HUES6 (cell line): ENCODE measurements around the gene EPHA4.

Experiments
- H3K27ac ChIP-seq: 2 replicates; pipeline ENCODE4 v1.7.0; 2013; ENCODE audit warnings: low read depth, mild to moderate bottlenecking, low read length, inconsistent platforms
- H3K27me3 ChIP-seq: 2 replicates; pipeline ENCODE4 v1.6.1; 2013; ENCODE audit warnings: low read length; ENCODE audit not compliant: control insufficient read depth, insufficient read depth
- H3K36me3 ChIP-seq: 2 replicates; pipeline ENCODE4 v1.6.1; 2013; ENCODE audit warnings: low read length; ENCODE audit not compliant: control insufficient read depth, insufficient read depth
- H3K4me1 ChIP-seq: 2 replicates; pipeline ENCODE4 v1.6.1; 2013; ENCODE audit warnings: low read length; ENCODE audit not compliant: control insufficient read depth, insufficient read depth
- H3K4me3 ChIP-seq: 2 replicates; pipeline ENCODE4 v1.5.1; 2013; ENCODE audit warnings: low read depth, low read length
- H3K9ac ChIP-seq: one replicate; pipeline ENCODE4 v1.6.1; 2013; ENCODE audit warnings: mild to moderate bottlenecking, low read length
- H3K9me3 ChIP-seq: 2 replicates; pipeline ENCODE4 v1.6.1; 2013; ENCODE audit warnings: low read depth, low read length; ENCODE audit not compliant: control insufficient read depth, insufficient read depth

Gene EPHA4

GRCh38 chr2:221572219-221572820, at the start of gene EPHA4:
Gene EPHA4, minus strand, starts transcription at chr2:221572304. Its CDS starts 56 bp downstream, at chr2:221572248.
- Histone ChIP-seq H3K4me3 (peak within 1 kb of the TSS; percentile 73), H3K27me3 (peaks cover 48% of the 10 kb centered on the region), H3K9ac (peak within 1 kb of the TSS; percentile 83), H3K4me1 (peaks cover 28% of the 10 kb centered on the region), H3K9me3 (no peaks in the 10 kb centered on the region), H3K36me3 (no peaks in the 10 kb centered on the region), H3K27ac (peak within 1 kb of the TSS; percentile 32; the same call in 1 of the 2 replicates)

GRCh38 chr2:221618007-221618406, 45.9 kb upstream of the EPHA4 start:
- H3K4me1 ChIP-seq = no peaks in the 10 kb centered on the region
- no peak overlapping the region for H3K9ac ChIP-seq
- H3K27ac ChIP-seq = no peak overlapping the region
- H3K27me3 ChIP-seq = no peaks in the 10 kb centered on the region
- no peaks in the 10 kb centered on the region for H3K9me3 ChIP-seq
- H3K4me3 ChIP-seq = no peak overlapping the region
- no peaks in the 10 kb centered on the region for H3K36me3 ChIP-seq

GRCh38 chr2:221616561-221616960, 44.5 kb upstream of the EPHA4 start:
- Histone ChIP-seq H3K4me1 (no peaks in the 10 kb centered on the region), H3K9me3 (no peaks in the 10 kb centered on the region), H3K27ac (no peak overlapping the region), H3K4me3 (no peak overlapping the region), H3K27me3 (no peaks in the 10 kb centered on the region), H3K9ac (no peak overlapping the region), H3K36me3 (no peaks in the 10 kb centered on the region)

DNA sequence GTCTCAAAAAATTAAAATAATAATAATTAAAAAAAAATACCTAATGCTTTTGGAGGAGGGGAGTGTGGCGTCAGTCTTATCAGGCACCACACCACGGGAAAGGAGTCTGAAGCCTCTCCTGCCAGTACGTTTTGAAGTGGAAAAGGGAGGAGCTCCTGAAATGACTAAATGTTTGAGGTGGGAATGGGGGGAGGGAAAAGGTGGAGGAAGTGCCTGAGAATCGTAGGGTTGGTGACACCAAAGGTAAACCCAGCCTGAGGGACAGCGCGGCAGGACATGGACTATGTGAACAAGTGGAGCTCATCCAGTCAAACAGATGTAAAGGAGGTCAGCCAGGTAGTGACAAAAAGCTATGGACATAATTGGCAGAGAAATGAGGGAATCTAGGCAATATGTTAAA, 42.2 kb upstream of the EPHA4 start:
- Histone ChIP-seq H3K4me3 (no peak overlapping the region), H3K27me3 (no peaks in the 10 kb centered on the region), H3K9me3 (no peaks in the 10 kb centered on the region), H3K27ac (no peak overlapping the region), H3K9ac (no peak overlapping the region), H3K4me1 (peaks cover 6% of the 10 kb centered on the region; the same call in 1 of the 2 replicates), H3K36me3 (no peaks in the 10 kb centered on the region)

DNA sequence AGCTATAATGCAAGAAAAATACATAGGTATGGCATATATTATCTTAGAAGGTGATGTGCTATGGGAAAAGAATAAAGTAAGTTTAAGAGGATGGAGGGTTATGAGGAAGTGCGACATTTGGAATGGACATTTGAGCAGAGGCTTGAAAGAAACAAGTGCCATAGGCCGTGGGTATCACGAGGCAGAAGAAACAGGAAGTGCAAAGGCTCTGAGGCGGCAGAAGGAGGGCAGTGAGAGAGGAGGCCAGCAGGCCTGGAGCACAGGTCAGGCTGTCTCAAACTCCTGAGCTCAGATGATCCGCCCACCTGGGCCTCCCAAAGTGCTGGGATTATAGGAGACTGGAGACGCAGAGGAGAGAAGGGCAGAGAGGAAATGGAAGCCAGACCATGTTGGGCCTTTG, 40.7 kb upstream of the EPHA4 start:
- Histone ChIP-seq H3K27ac (no peak overlapping the region), H3K4me3 (no peak overlapping the region), H3K4me1 (peaks cover 6% of the 10 kb centered on the region; the same call in 1 of the 2 replicates), H3K9me3 (no peaks in the 10 kb centered on the region), H3K9ac (no peak overlapping the region), H3K27me3 (no peaks in the 10 kb centered on the region), H3K36me3 (no peaks in the 10 kb centered on the region)

DNA sequence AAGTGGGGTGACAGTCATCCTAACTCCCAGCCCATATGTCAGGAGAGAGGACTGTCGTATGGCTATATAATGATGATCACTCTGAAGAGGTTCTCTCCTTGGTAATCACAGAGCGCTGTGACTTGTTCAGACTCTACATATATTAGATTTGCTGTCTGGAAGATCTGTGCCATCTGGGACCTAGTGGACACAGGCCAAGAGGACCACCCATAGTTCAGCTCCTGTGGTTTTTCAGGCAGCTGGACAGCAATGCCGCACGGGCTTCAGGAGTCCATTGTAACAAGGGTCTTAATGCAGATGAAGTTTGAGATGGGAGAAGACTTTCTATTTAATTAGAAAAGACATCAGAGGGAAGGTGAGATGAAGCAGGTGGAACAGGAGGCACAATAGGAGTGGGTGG, 40.1 kb upstream of the EPHA4 start:
- Histone ChIP-seq H3K27ac (no peak overlapping the region), H3K4me1 (peaks cover 6% of the 10 kb centered on the region; the same call in 1 of the 2 replicates), H3K9ac (no peak overlapping the region), H3K27me3 (no peaks in the 10 kb centered on the region), H3K4me3 (no peak overlapping the region), H3K36me3 (no peaks in the 10 kb centered on the region), H3K9me3 (no peaks in the 10 kb centered on the region)

GRCh38 chr2:221610675-221611074, 38.6 kb upstream of the EPHA4 start:
- H3K4me3 ChIP-seq = no peak overlapping the region
- peaks cover 6% of the 10 kb centered on the region; the same call in 1 of the 2 replicates for H3K4me1 ChIP-seq
- no peaks in the 10 kb centered on the region for H3K27me3 ChIP-seq
- no peak overlapping the region for H3K9ac ChIP-seq
- no peaks in the 10 kb centered on the region for H3K36me3 ChIP-seq
- no peaks in the 10 kb centered on the region for H3K9me3 ChIP-seq
- no peak overlapping the region for H3K27ac ChIP-seq

- Histone ChIP-seq H3K9ac (no peak overlapping the region), H3K36me3 (no peaks in the 10 kb centered on the region), H3K4me1 (peaks cover 7% of the 10 kb centered on the region; the same call in 1 of the 2 replicates), H3K27ac (no peak overlapping the region), H3K27me3 (no peaks in the 10 kb centered on the region), H3K9me3 (no peaks in the 10 kb centered on the region), H3K4me3 (no peak overlapping the region)
Observed at GRCh38 chr2:221610255-221610654, 38.2 kb upstream of the EPHA4 start.

DNA sequence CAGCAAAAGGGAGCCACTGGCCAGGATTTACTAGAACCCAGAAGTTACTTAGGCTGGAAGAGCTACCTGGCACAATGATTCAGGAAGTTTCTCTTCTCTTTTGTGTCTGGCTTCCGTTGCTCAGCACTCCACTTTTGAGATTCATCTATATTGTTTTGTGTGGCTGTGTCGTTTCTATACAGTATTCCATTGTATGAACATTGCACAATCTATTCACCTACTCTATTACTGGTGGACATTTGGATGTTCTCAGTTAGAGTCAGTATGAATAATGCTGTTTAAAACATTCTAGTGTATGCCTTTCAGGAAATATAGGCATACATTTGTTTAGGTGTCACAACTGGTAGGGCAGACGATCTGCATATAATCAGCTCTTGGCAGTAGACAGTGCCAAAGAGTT, 36.3 kb upstream of the EPHA4 start:
- no peak overlapping the region for H3K9ac ChIP-seq
- no peak overlapping the region for H3K27ac ChIP-seq
- H3K36me3 ChIP-seq = no peaks in the 10 kb centered on the region
- peaks cover 23% of the 10 kb centered on the region for H3K4me1 ChIP-seq
- H3K4me3 ChIP-seq = no peak overlapping the region
- no peaks in the 10 kb centered on the region for H3K9me3 ChIP-seq
- no peaks in the 10 kb centered on the region for H3K27me3 ChIP-seq

DNA sequence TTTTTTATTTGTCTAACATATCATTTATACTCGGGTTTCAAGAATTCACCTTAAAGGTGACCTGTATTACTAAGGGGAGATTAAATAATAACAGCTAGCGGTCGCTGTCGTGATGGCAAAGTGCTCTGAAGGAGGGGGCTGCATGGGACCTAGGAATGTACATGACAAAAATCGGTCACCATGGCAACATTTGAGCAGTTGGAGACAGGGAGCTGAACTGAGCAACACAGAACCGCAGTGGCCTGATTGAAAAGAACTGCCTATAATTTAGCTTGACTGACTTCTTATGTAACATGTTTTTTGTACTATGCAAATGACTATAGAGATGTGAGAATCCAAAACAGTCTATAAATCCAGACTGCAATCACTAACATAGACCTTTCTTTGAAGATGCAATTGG, 34.3 kb upstream of the EPHA4 start:
- no peaks in the 10 kb centered on the region for H3K36me3 ChIP-seq

DNA sequence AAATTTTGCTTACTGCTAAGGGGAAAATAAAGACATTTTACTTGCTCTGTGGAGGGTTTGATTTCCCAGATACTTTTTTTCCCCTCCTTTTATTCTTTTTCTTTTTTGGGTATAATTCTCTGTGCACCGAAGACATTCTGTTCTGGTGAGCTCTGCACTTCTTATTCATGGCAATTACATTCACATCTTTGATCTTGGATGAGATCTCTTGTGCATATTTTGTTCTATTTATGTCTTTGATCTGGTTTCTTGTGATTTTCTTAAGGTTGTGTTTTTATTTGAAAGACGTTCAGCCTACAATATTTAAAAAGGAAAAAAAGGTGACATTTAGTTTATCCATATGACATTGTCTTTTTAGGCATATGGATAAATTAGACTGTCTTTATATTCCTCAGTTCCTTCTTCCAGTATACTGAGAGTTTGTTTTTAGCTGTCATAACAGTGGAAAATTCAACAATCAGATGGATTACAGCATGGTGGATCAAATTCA, 33.7 kb upstream of the EPHA4 start:
- H3K9ac ChIP-seq = no peak overlapping the region
- no peak overlapping the region for H3K4me3 ChIP-seq
- no peaks in the 10 kb centered on the region for H3K9me3 ChIP-seq
- H3K27ac ChIP-seq = no peak overlapping the region
- H3K36me3 ChIP-seq = no peaks in the 10 kb centered on the region
- peaks cover 28% of the 10 kb centered on the region for H3K4me1 ChIP-seq
- no peaks in the 10 kb centered on the region for H3K27me3 ChIP-seq

More for the DNA sequence above, 34.3 kb upstream of the EPHA4 start:
- H3K9me3 ChIP-seq = no peaks in the 10 kb centered on the region
- H3K9ac ChIP-seq = no peak overlapping the region
- H3K4me1 ChIP-seq = peaks cover 24% of the 10 kb centered on the region
- no peak overlapping the region for H3K4me3 ChIP-seq
- no peaks in the 10 kb centered on the region for H3K27me3 ChIP-seq
- no peak overlapping the region for H3K27ac ChIP-seq
